HG02763 (cell line): ENCODE results near the gene OSGEP.

Source experiments
- ATAC-seq: cut with Tn5 transposase; IDR thresholded peaks from one replicate; pipeline ENCODE4 v1.9.1; 2021; ENCODE audit warnings: mild to moderate bottlenecking, moderate library complexity; ENCODE audit not compliant: unreplicated experiment

Gene OSGEP

GRCh38 chr14:20400965-20401593 lies 53.5 kb downstream of the OSGEP start:
- ATAC-seq, result no peak

DNA sequence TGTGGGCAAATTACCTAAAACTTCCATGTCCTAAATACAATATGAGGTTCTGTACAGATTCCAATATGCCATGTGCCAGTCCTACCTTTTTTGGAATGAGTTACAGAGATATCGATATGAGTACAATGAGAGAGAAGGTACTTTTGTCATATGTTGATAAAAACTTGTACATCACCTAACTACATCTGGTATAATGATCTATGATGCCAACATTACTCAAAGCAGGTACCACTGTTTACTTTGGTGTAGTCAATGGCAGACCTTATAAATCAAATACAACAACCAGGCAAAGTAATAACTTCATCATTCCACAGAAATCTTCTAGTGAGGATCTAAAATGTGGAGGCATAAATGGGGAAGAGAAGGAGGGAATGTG lies 54.0 kb downstream of the OSGEP start:
- ATAC-seq, result no peak

DNA sequence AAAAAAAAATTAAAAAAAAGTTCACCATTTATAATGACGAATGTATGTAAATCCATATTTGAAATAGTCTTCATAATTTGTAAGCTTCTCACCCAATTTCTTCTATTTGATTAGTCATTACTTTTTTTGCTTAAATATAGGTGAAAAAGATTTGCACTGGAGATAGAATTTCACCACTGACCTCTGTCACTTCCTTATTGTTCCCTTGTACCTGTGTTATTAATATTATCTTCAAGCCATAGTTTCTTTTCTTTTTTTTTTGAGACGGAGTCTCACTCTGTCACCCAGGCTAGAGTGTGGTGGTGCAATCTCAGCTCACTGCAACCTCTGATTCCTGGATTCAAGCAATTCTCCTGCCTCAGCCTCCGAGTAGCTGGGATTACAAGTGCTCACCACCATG lies 57.1 kb downstream of the OSGEP start:
- ATAC-seq, result no peak
